Measurements from ENCODE around the gene PPT1. TPM values are rescaled to one million over a fixed set of nuclear protein-coding genes. Genes with fewer than 3 reads are reported as not detected.

PPT1 gene
- 78.7 and 88.3 TPM in 2 replicates for total RNA-seq (2014; rRNA removed; shearing (Covaris generic))

GRCh38 chr1:40096977-40097782, at the start of gene PPT1:
TSS of gene PPT1 (minus strand) at chr1:40097252. CDS start at chr1:40097238, 14 bp downstream.
- DNase-seq (ENCODE audit: low spot score), result peak; percentile 51

GRCh38 chr1:40143891-40144575, 47.0 kb upstream of the PPT1 start:
- peak; percentile 61 for DNase-seq (ENCODE audit: low spot score)

- peak; percentile 59 for DNase-seq (ENCODE audit: low spot score)
Measured at GRCh38 chr1:40141878-40142535, 45.0 kb upstream of the PPT1 start.

- no peak for DNase-seq (ENCODE audit: low spot score)
Measured at GRCh38 chr1:40140211-40140973, 43.3 kb upstream of the PPT1 start.

GRCh38 chr1:40133839-40134238, 36.8 kb upstream of the PPT1 start:
- no peak for DNase-seq (ENCODE audit: low spot score)

- DNase-seq (ENCODE audit: low spot score), result no peak
Measured at GRCh38 chr1:40133312-40133665, 36.2 kb upstream of the PPT1 start.

- no peak for DNase-seq (ENCODE audit: low spot score)
Measured at GRCh38 chr1:40132383-40133311, 35.6 kb upstream of the PPT1 start.

- peak; percentile 66 for DNase-seq (ENCODE audit: low spot score)
Measured at GRCh38 chr1:40130892-40131291, 33.8 kb upstream of the PPT1 start.

- DNase-seq (ENCODE audit: low spot score), result no peak
Measured at GRCh38 chr1:40122855-40123254, 25.8 kb upstream of the PPT1 start.

- DNase-seq (ENCODE audit: low spot score), result no peak
Measured at GRCh38 chr1:40120128-40120527, 23.1 kb upstream of the PPT1 start.

GRCh38 chr1:40114400-40114799, 17.3 kb upstream of the PPT1 start:
- no peak for DNase-seq (ENCODE audit: low spot score)

GRCh38 chr1:40110389-40110788, 13.3 kb upstream of the PPT1 start:
- DNase-seq (ENCODE audit: low spot score), result no peak

GRCh38 chr1:40107290-40107959, 10.4 kb upstream of the PPT1 start:
- DNase-seq (ENCODE audit: low spot score), result no peak

GRCh38 chr1:40105028-40105427, 8.0 kb upstream of the PPT1 start:
- DNase-seq (ENCODE audit: low spot score), result no peak

- DNase-seq (ENCODE audit: low spot score), result no peak
Measured at GRCh38 chr1:40102896-40103295, 5.8 kb upstream of the PPT1 start.

- DNase-seq (ENCODE audit: low spot score), result no peak
Measured at GRCh38 chr1:40102038-40102437, 5.0 kb upstream of the PPT1 start.

- no peak for DNase-seq (ENCODE audit: low spot score)
Measured at GRCh38 chr1:40096646-40096976, 441 bp downstream of the PPT1 start.

- no peak for DNase-seq (ENCODE audit: low spot score)
Measured at GRCh38 chr1:40095806-40096205, 1.2 kb downstream of the PPT1 start.

GRCh38 chr1:40094466-40095110, 2.5 kb downstream of the PPT1 start:
- no peak for DNase-seq (ENCODE audit: low spot score)
